ENCODE measurements around the gene TRIM50. TPM values are rescaled to one million over a fixed set of nuclear protein-coding genes. Genes with fewer than 3 reads are reported as not detected.
"Not testable (repeated sequence)": the region's sequence is repeated elsewhere in the genome, so short reads cannot be mapped to it uniquely, and the experiment has no call there.

TRIM50 gene
- not detected in 3 replicates for polyA plus RNA-seq
- polyA plus RNA-seq (2011; ENCODE audit: low read depth): not detected
- not detected in 2 replicates for polyA plus RNA-seq (2011; cell fraction: cytosol; rRNA removed)
- not detected in 2 replicates for polyA plus RNA-seq (2011; cell fraction: nucleus; rRNA removed)
- polyA plus RNA-seq (2012; ENCODE audit: low replicate concordance): not detected in 2 replicates
- not detected in 3 replicates for polyA minus RNA-seq
- not detected for polyA minus RNA-seq (2011; cell fraction: cytosol; rRNA and poly(A)+ RNA removed)
- not detected in 2 replicates for polyA minus RNA-seq (2011; cell fraction: nucleus; rRNA and poly(A)+ RNA removed)

GRCh38 chr7:73327922-73328321 is at the start of gene TRIM50, which contains the start of gene FKBP6:
Gene TRIM50 (minus strand): TSS chr7:73328082. CDS start chr7:73324787, 3,295 bp downstream.
Gene FKBP6 (plus strand): TSS chr7:73328161. CDS start chr7:73328429, 268 bp downstream.
- H3K36me3 ChIP-seq (ENCODE audit: control insufficient read depth in 2 of 2, extremely low read depth in 1 of 2, insufficient read depth in 2 of 2, low read length in 2 of 2); H3K27ac ChIP-seq (ENCODE audit: control insufficient read depth, insufficient read depth, low read length); H4K20me1 ChIP-seq (ENCODE audit: control insufficient read depth, extremely low read depth, insufficient read depth, low read length); dilution Hi-C loops (cut with MboI; ENCODE audit: extremely low pct_ligation_motif_present, low sequenced_read_pairs); H3K27me3 ChIP-seq (ENCODE audit: control insufficient read depth, extremely low read depth, insufficient read depth, low read length); H3K4me2 ChIP-seq (ENCODE audit: control insufficient read depth, extremely low read depth, insufficient read depth, low read depth, low read length); H3K9ac ChIP-seq (ENCODE audit: control insufficient read depth, extremely low read depth, insufficient read depth, low read length); H3K4me3 ChIP-seq (ENCODE audit: control insufficient read depth in 2 of 3, extremely low read depth in 1 of 3, insufficient read depth in 2 of 3, low read depth in 1 of 3, low read length in 3 of 3); H3K79me2 ChIP-seq (ENCODE audit: control insufficient read depth, insufficient read depth, low read length); FAIRE-seq; H3K9me3 ChIP-seq (ENCODE audit: control insufficient read depth, low read depth, low read length); H3K4me1 ChIP-seq (ENCODE audit: control insufficient read depth, extremely low read depth, insufficient read depth, low read length); H2AFZ ChIP-seq (ENCODE audit: control insufficient read depth, low read length); DNase-seq (ENCODE audit: low read depth, low spot score); H3K9me1 ChIP-seq (ENCODE audit: control insufficient read depth, extremely low read depth, insufficient read depth, low read length): not testable (repeated sequence)

GRCh38 chr7:73376671-73377412 is 49.0 kb upstream of the TRIM50 start:
- Histone ChIP-seq H3K9me3 (ENCODE audit: control insufficient read depth, low read depth, low read length) (no peaks in the 10 kb centered on the region), H3K27ac (ENCODE audit: control insufficient read depth, insufficient read depth, low read length) (no peak overlapping the region), H3K4me1 (ENCODE audit: control insufficient read depth, extremely low read depth, insufficient read depth, low read length) (no peaks in the 10 kb centered on the region), H2AFZ (ENCODE audit: control insufficient read depth, low read length) (no peak overlapping the region), H4K20me1 (ENCODE audit: control insufficient read depth, extremely low read depth, insufficient read depth, low read length) (no peaks in the 10 kb centered on the region), H3K27me3 (ENCODE audit: control insufficient read depth, extremely low read depth, insufficient read depth, low read length) (peaks cover 15% of the 10 kb centered on the region), H3K36me3 (ENCODE audit: control insufficient read depth in 2 of 2, extremely low read depth in 1 of 2, insufficient read depth in 2 of 2, low read length in 2 of 2) (no peaks in the 10 kb centered on the region), H3K4me3 (ENCODE audit: control insufficient read depth in 2 of 3, extremely low read depth in 1 of 3, insufficient read depth in 2 of 3, low read depth in 1 of 3, low read length in 3 of 3) (no peak overlapping the region), H3K9me1 (ENCODE audit: control insufficient read depth, extremely low read depth, insufficient read depth, low read length) (no peaks in the 10 kb centered on the region), H3K79me2 (ENCODE audit: control insufficient read depth, insufficient read depth, low read length) (no peaks in the 10 kb centered on the region), H3K4me2 (ENCODE audit: control insufficient read depth, extremely low read depth, insufficient read depth, low read depth, low read length) (no peak overlapping the region), H3K9ac (ENCODE audit: control insufficient read depth, extremely low read depth, insufficient read depth, low read length) (no peak overlapping the region)
- DNase-seq (ENCODE audit: low read depth, low spot score): no peak
- no peak for TF ChIP-seq CTCF (optimal IDR thresholded peaks at IDR 0.05 in 1 of 3, IDR thresholded peaks at IDR 0.05 in 1 of 3, conservative IDR thresholded peaks at IDR 0.05 in 1 of 3; ENCODE audit: extremely low read depth in 1 of 3, insufficient read depth in 2 of 3, low read length in 3 of 3)
- TF ChIP-seq EZH2 (IDR thresholded peaks at IDR 0.05; ENCODE audit: low read length): no peak
- dilution Hi-C loops (cut with MboI; ENCODE audit: extremely low pct_ligation_motif_present, low sequenced_read_pairs): no loop called here
- FAIRE-seq: no peak

- H3K4me1 ChIP-seq (ENCODE audit: control insufficient read depth, extremely low read depth, insufficient read depth, low read length); H3K9me3 ChIP-seq (ENCODE audit: control insufficient read depth, low read depth, low read length); DNase-seq (ENCODE audit: low read depth, low spot score); H3K27ac ChIP-seq (ENCODE audit: control insufficient read depth, insufficient read depth, low read length); H4K20me1 ChIP-seq (ENCODE audit: control insufficient read depth, extremely low read depth, insufficient read depth, low read length); H3K79me2 ChIP-seq (ENCODE audit: control insufficient read depth, insufficient read depth, low read length); H3K9me1 ChIP-seq (ENCODE audit: control insufficient read depth, extremely low read depth, insufficient read depth, low read length); H3K4me2 ChIP-seq (ENCODE audit: control insufficient read depth, extremely low read depth, insufficient read depth, low read depth, low read length); dilution Hi-C loops (cut with MboI; ENCODE audit: extremely low pct_ligation_motif_present, low sequenced_read_pairs); FAIRE-seq; H3K9ac ChIP-seq (ENCODE audit: control insufficient read depth, extremely low read depth, insufficient read depth, low read length); H3K4me3 ChIP-seq (ENCODE audit: control insufficient read depth in 2 of 3, extremely low read depth in 1 of 3, insufficient read depth in 2 of 3, low read depth in 1 of 3, low read length in 3 of 3); H2AFZ ChIP-seq (ENCODE audit: control insufficient read depth, low read length); H3K36me3 ChIP-seq (ENCODE audit: control insufficient read depth in 2 of 2, extremely low read depth in 1 of 2, insufficient read depth in 2 of 2, low read length in 2 of 2): not testable (repeated sequence)
- peaks cover 15% of the 10 kb centered on the region for H3K27me3 ChIP-seq (ENCODE audit: control insufficient read depth, extremely low read depth, insufficient read depth, low read length)
Observed at GRCh38 chr7:73376262-73376661, 48.4 kb upstream of the TRIM50 start.

Data from keratinocyte (primary cell).